CD4-positive, alpha-beta T cell treated with Interleukin-1 beta for 1 hour (primary cell): Measurements from ENCODE around the gene SC5D.

ENCODE experiments used
- DNase-seq, 2 donors: peaks; one replicate each; pipeline ENCODE4 v3.0.0-alpha.2; 2020 to 2022

Gene SC5D

DNA sequence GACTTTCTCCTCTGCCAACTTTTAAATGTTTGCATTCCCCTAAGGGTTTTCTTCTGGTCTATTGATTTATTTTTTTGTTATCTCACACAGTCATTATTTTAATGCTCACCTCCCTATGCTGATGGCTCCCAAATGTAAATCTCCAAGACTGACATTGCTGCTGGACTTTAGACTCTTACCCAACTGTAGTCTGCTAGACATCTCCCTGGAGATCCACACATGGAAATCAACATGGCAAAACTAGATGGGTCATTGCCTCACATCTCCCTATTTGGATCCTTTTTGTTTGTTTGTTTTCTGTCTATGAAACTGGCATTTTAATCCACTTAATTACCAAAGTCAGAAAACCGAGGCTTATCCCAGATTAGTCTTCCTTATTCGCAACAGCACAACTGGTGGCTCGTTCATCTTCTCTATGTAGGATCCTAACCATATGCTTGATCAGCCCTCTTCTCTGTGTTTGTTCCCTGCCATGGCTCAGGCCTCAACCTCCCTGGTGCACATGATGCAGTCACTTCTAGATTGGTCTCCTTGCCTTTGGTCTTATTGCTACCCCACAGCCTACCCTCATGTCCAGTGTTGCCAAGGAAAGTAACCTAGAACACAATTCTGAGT lies 37.3 kb downstream of the SC5D start:
- DNase-seq = no peak

- no peak for DNase-seq
Measured at GRCh38 chr11:121330614-121331435, 38.3 kb downstream of the SC5D start.

DNA sequence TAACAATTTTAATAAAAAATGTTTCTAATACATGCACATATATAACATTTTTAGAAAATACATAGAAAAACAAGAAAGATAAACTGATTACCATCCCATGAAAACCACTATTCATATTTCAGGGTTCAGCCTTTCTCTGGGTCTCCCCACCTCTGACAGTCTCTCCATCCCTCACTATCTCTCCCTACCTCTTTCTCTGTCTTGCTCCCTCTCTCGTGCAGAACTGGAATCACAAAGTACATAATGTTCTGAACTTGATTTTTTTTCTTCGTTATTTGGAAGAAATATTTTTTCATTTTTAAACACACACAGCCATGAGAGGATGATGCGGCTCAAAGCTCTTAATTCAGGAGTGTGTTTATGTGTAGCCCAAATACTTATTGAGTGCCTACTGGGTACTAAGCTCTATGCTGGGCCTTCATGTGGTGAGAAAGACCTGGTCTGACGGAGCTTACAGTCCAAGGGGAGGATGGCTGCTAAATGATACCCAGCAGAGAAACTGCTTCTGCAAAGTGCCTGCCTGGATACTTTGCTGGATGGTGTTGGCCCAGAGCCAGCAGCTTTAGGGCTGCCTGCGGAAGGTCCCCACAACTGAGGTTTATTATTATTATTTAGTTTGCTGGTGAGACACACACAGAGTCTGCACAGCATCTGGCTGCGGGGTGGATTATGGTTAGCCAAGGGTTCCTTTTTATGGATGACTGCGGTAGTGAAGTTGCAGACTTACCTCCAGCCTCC lies 42.6 kb downstream of the SC5D start:
- DNase-seq = no peak

DNA sequence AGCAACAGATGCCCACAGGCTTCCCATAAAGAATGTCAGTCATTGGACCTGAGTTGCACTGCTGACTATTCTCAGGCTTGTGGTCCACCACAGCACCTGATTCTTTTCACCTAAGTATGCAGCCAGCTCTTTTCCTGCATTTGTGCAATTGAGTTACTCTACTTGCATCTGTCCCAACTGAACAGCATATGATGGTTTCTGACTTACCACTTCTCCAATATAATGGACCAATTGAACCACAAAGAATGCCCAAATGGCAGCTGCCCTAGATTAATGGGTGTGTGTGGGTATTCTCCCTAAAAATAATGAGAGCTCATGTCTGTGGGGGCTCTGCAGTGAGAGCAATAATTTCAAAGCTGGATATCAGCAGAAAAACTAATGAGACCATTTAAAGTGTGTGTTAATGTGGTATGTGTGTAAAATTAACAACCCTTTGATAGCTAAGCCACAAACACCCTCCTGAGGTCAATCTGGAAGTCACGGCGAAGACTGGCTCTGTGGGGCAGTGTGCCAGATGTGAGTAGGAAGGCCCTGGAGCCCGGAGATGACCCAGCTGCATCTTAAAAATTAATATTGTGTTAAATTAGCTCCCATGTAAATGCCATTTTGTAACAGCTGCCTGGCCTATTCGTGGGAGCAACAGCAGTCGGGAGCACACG lies 43.8 kb downstream of the SC5D start:
- no peak for DNase-seq

DNA sequence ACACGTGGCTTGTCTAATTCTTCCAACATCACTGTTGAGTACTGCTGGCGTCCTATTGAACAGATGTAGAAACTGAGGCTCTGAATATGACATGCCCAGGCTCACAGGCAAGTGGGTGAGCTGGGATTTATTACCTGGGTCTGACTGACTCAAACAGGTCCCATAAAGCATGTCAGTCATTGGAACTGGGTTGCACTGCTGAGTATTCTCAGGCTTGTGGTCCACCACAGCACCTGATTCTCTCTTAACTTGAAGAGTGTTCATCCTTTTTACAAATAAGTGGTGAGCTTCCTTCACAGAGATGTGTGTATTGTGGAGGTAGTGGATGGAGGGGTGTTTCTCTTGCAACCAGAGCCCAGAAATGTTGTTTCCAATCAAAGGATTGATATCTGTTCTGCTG lies 44.5 kb downstream of the SC5D start:
- DNase-seq = no peak

DNA sequence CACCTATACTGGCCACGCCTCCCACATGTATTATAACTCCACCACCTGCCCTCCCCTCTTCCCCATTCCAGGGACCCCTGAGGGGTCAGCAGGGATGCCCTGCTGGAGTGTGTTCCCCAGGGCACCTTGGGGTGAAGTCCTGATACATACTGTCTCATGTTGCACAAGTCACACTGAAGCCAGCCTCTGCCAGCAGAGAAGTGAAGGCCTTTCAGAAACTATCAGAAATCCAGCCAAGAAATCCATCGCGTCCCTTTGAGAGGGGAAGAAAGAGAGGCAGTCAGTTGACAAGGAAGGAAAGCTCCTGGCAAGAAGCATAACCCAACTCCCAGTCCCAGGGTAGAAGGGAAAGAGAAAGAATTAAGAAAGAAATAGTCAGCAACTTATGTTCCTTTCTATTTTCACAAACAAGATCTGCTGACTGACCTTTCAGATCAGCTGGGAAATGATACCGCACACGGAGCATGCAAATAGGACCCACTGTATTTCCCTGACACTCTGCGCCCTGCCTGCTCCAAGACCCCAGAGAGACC lies 45.2 kb downstream of the SC5D start:
- DNase-seq = no peak

DNA sequence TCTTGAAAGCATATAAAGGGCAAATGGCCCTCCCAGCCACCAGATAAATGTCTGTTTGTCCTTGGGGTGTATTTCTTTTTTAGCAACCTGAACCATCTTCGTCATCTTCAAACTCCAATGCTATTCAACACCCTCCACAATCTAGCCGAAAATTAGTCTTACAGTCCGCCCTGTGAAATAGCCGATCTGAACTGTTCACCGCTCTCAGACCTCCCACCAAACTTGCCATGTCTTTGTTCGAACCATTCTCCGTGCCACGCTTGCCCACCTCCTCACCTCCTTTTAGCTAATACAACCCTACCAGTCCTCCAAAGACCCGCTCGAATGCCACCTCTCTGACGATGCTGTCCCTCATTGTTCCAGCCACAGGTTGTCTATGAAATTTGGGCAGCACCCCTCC lies 46.0 kb downstream of the SC5D start:
- DNase-seq = no peak

- DNase-seq = no peak
Measured at GRCh38 chr11:121340032-121340580, 47.5 kb downstream of the SC5D start.

DNA sequence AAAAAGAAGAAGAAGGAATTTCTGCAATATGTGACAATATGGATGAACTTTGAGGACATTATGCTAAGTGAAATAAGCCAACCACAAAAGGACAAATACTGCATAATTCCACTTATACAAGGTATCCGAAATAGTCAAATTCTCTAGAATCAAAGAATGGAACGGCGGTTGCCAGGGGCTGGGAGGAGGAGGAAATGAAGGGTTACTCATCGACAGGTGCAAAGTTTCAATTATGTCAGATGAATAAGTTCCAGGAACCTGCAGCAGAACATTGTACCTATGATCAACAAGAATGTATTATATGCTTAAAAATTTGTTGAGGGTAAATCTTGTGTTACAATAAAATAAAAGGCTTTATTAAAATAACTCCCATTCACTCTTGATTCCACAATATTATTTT lies 49.0 kb downstream of the SC5D start:
- DNase-seq = no peak

DNA sequence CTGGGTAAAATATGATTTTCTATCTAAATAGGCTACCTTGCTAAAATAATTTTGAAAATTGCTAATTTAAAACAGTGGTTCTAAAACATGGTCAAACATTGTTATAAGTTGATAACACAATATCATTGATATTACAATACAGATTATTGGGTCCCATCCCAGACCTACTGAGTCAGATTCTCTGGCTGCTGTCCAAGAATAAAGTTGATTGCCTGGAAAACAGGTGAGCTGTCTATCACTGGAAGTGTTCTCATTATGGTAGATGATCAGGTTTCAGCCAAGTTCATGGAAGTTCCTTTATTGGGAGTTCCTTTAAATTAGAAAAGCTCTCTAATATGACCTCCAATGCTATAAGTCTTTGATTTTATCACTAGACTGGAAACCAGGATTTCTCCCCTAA lies 52.3 kb downstream of the SC5D start:
- no peak for DNase-seq

DNA sequence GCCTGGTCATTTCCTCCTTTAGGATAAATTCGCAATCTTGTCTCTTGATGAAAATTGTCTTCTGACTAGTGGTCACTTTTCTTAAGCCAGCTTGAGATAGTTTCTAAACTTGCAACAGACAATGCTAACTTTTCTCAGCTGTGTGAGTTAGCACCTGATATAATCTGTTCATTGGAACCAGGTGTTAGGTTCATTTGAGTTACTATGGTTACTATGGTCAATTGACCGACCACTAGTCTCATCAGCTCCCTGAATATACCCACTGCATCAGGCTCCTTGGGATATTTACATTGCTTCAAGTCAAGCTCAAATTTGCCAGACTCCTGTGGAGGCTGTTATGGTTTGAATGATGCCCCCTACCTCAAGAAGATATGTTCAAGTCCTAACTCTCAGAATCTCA lies 54.5 kb downstream of the SC5D start:
- no peak for DNase-seq

DNA sequence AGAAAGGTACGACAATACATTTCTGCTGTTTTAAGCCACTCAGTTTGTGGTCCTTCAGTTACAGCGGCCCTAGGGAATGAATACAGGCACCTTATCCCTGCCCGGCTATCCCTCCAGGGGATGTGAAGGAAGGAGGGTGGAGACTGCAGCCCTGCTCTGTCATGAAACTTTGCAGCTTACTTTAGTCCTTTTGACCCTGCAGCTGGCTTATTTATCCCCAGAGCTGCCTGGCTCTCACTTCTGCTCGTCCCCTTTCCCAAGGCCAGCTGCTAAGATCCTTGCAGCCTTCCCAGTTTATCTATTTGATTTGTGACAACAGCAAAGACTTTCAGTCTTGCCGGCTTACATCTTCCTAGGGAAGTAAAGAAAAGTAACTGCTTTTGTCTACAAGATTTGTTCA lies 55.2 kb downstream of the SC5D start:
- no peak for DNase-seq

DNA sequence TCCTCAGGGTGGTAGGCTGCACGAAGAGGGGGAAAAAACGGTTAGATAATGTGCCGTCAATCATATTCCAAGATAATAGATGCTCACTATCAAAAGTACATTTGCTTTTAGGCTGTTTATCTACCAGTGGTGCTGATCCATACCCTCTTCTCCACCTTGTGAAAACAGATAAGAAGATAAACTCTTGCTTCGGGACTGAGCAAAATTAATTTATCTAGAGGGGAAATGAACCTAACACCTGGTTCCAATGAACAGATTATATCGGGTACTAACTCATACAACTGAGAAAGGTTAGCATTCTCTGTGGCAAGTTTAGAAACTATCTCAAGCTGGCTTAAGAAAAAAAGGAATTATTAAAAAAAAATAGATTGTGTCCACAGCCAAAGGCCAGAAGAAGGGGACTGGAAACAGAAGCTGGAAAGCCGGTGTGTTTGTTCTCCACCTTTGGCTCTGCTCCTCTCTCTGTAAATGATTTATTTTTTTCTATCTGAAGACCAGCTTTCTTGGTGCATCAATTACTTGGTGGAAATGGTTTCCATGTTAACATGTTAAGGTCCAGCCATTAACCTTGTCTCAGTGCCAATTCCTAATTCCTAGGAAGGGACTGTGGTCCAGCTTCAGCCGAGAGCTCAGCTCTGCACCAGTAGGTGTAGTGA lies 55.8 kb downstream of the SC5D start:
- DNase-seq = no peak

DNA sequence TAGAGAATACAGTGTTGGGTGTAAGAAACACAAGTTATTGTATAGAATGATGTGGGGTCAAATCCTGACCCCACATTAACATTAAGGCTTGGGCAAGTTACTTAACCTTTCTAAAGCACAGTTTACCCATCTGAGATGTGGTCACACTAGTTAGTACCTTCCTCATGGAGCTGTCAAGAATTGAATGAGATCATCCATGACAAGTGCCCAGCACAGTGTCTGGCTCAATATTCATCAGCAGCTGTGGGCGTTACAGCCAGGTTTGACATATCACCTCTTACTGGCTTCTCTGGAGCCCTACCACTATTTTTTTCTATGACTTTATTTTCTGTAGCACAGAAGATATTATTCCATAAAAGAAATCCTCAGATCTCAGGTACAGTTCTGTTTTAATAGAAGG lies 57.2 kb downstream of the SC5D start:
- DNase-seq = no peak

- no peak for DNase-seq
Measured at GRCh38 chr11:121350314-121351082, 57.9 kb downstream of the SC5D start.

GRCh38 chr11:121351083-121351630 lies 58.6 kb downstream of the SC5D start:
- DNase-seq = no peak

DNA sequence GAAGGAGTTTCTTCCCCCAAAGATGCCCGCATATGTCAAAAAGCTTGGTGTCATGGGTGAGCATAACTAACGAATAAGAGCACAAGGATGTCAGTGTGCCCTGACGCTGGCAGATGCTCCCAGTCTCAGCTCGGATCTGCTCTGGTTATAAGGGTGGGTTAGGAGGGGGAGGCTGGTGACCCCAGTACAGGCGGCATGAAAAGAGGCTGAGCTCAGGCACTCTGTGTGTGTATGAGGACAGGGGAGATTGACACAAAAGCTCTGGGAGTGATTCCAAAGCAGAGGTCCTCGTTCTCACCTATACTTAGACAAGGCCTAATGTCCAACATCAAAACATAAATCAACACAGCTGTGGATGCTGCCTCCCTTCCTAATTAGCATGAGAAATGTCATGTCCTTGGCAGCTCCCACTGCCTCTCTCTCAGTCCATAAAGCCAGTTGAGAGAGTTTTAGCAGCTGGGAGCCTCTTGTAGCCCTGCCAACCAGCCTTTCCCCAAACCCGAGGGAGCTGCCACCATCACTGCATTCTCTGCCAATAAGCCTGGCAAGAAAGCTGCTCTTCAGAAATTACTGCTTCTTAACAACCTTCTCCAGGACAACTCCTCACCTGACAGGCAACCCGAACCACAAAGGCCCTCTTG lies 59.8 kb downstream of the SC5D start:
- no peak for DNase-seq

GRCh38 chr11:121354192-121354591 lies 61.6 kb downstream of the SC5D start:
- DNase-seq = no peak

- no peak for DNase-seq
Measured at GRCh38 chr11:121356357-121356756, 63.8 kb downstream of the SC5D start.
